Effector CD4-positive, alpha-beta T cell (primary cell): ENCODE results near the gene PNPLA2.

Experiments used
- DNase-seq: peaks from one replicate; pipeline ENCODE4 v3.0.0-alpha.2; 2020

PNPLA2 gene

DNA sequence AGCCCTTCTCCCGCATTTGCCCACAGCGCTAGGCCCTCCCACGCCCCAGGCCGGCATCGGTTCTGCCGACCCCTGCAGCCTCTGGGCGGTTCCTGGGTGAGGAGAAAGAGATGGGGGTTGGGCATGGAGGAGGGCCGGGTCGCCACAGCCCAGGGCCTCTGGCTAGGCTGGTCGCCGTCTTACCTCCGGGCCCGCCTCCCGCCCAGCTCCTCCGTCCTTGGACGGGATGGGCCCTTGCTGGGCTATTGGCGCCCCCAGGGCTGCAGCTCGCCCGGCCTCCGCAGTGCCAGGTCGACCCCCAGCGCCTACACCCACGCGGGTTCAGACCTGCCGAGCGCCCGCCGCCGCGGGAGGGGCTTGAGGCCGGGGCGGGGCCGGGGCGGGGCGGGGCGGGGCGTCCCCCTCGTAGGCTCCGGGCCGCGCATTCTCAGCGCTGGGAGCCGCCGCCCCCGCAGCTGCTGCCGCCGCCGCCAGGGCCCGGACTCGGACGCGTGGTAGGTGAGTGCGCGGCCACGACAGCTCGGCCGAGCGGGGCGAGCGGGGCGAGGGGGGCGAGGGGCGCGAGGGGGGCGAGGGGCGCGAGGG is 13.9 kb downstream of the PNPLA2 start, which contains the start of gene CD151:
Gene CD151, plus strand, starts transcription at position 424 of the 585 bp plus-strand sequence. CDS start 3,118 bp downstream, outside the sequence.
- DNase-seq, result peak; percentile 29

DNA sequence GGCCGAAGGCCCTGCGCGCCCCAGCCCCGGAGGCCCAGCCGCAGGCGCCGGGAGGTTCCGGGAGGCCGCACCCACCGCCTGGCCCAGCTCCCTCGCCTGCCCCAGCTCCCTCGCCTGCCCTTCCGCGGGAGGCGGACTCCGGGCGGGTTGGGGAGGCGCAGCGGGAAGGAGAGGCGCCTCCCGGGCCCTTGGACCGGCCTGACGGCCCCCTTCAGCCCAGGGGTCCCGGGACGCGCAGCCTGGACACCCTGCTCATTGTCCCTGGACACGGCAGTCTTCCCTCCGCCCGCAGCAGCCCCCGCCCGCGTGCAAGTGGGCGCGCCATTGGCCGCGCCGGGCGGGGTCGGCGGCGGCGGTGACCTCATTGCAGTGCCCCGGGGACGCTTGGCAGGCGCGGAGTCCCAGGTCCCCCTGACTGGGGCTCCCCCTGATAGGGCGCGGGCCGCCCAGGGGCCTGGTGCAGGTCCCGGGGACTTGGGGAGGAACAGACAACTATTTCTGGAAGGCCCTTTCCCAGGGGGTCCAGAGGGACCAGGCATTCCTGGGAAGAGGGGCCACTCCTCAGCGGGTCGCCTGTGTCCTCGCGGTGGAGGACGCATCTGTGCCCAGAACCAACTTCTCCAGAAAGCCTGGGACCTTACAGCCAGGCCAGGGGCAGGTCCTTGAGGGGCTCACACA is 14.5 kb downstream of the PNPLA2 start:
- peak; percentile 24 for DNase-seq

DNA sequence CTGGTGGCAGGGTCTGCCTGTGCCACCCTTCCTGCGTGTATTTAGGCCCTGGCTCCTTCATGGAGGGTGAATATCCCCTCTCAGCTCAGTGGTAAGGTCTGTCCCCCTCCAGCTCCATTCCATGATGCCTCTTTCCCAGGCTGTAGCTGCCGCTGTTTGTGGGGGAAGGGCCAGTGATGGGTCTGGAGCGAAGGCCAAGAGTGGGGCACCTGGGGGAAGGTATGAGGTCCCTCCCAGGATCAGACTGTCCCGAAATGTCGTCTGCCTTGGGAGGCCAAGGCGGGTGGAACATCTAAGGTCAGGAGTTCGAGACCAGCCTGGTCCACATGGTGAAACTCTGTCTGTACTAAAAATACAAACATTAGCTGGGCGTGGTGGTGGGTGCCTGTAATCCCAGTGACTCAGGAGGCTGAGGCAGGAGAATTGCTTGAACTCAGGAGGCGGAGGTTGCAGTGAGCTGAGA is 15.2 kb downstream of the PNPLA2 start:
- no peak for DNase-seq

DNA sequence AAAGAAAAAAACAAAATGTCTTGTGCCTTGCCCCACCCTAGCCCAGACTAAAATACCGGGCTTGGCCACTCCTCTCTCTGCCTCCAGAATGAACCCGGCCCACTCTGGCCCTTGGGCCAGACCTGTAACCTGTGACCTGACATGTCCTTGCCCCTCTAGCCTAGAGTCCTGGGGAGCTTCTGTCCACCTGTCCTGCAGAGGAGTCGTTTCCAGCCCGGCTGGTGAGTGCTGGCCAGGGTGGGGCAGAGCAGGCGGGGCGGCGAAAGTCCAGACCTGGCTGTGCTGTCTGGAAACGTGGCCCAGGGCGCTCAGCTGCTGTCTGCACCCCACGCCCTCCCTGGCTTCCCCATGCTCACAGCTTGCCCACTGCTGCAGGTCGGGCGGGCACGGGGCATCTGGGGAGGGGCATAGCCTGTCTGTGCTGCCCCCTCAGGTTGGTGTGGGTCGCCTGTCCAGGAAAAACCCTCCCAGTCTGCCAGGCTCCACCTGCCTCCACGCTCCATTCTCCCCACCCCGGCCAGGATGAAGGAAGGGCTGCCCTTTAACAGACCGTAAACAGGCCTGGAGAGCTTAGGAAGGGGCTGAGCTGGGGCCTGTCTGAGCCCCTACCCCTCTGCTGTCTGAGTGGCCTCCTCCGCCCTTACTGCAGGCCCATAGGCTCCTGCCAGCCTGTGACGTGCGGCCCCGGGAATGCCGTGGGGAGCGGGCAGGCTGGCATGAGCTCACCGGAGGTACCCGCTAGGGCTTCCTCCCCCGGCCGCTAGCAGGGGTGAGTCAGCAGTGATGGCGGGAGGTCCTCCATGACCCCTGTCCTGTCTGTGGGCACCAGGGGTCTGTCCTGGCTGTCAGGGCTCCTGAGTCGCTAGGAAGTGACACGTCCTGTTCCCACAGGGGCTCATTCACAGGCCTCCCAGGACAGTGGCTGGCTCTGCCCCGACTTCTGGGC is 15.9 kb downstream of the PNPLA2 start:
- DNase-seq, result no peak

DNA sequence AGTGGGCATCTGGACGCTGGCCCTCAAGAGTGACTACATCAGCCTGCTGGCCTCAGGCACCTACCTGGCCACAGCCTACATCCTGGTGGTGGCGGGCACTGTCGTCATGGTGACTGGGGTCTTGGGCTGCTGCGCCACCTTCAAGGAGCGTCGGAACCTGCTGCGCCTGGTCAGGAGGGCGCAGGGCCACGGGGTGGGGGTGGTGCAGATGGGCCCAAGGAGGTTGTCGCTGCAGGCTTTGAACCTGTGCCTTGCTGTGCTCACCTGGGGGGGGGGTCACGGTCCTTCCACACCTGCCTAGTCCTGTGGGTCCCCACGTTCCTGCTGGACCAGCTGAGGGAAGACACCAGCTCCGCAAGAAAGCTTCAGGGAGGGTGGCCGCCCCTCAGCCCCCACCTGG is 17.6 kb downstream of the PNPLA2 start:
- DNase-seq, result no peak

DNA sequence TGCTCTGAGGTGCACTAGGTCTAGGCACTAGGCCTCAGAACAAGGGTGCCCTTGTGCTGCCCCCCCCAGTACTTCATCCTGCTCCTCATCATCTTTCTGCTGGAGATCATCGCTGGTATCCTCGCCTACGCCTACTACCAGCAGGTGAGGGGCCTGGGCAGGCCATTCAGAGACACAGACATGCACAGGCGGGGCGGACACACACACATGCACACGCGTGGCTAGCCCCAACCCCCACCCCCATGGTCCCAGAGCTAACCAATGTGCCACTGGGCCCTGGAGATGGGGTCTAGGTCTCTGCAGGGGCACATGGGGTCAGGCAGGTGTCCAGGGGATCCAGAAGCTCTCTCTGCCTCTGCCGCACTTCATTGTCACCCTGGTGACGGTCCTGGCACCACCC is 18.0 kb downstream of the PNPLA2 start:
- DNase-seq, result no peak

DNA sequence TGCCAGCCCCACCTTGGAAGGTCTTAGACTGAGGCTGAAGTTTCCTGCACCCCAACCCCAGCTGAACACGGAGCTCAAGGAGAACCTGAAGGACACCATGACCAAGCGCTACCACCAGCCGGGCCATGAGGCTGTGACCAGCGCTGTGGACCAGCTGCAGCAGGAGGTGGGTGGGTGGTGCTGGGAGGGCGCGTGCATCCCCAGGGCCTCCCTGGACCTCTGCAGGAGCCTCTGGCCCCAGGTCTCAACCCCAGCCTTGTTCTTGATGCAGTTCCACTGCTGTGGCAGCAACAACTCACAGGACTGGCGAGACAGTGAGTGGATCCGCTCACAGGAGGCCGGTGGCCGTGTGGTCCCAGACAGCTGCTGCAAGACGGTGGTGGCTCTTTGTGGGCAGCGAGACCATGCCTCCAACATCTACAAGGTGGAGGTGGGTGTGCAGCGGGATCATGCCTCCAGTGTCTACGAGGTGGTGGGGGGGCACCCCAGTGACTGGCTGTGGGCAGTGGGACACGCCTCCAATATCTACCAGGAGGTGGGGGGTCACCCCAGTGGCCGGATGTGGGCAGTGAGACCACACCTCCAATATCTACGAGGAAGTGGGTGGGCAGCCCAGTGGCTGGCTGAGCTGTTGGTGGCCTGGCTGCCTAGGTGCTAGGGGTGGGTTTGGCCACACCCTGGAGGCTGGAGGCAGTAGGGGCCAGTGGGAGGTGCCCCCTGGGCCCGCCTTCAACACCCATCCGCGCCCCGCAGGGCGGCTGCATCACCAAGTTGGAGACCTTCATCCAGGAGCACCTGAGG is 18.7 kb downstream of the PNPLA2 start:
- DNase-seq, result no peak

DNA sequence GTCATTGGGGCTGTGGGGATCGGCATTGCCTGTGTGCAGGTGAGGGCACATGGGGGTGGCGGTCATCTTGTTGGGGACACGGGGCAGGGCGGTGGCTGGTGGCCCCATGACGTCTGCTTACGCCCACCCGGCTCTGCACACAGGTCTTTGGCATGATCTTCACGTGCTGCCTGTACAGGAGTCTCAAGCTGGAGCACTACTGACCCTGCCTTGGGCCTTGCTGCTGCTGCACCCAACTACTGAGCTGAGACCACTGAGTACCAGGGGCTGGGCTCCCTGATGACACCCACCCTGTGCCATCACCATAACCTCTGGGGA is 19.2 kb downstream of the PNPLA2 start:
- no peak for DNase-seq

DNA sequence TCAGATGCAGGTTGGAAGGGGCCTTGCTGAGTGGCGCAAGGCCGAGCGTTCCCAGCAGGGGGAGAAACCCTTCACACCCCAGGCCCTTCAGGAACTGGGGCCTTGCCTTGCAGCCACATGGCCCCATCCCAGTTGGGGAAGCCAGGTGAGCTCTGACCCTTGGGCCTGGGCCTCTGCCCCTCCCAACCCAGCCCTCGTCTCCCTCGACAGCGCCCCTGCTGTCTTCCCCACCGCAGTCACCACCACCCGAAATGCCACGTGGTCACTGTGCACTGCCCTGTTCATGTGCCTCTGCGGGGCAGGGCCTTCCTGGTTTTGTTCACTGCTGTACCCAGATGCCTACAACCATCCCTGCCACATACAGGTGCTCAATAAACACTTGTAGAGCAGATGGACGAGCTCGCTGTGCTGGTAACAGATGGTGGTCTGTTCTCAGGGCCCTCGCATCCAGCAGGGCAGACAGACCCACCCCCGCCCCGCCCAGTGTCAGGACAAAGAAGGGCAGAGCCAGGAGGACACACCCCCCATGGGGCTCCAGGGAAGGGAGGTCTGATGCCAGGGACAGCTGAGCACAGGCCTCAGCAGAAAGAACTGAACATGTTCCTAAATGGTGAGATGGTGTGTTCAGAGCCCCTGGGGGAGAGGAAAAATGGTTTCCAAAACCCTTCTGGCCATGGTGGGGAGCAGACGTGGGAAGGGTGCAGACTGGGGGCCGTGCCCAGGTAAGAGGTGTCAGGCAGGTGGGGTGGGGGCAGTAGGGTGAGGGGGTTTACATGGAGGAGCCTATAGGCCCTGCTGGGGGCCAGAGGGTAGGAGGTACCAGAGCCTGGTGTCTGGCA is 19.9 kb downstream of the PNPLA2 start:
- DNase-seq, result no peak

DNA sequence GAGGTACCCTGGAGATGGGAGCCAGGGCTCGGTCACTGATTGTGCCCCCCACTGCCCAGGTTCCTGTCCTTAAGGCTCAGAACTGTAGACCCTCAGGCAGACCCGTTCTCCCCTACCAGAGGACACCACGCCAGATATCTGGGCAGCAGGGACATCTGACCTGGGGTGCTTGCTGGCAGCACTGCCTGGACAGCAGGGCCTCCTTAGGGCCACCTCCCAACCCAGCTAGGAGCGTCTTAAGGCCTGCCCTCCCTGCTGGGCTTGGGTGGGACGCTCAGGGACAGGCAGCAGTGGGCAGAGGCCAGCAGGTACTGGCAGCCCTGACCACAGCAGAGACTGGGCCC is 20.5 kb downstream of the PNPLA2 start:
- DNase-seq, result no peak

DNA sequence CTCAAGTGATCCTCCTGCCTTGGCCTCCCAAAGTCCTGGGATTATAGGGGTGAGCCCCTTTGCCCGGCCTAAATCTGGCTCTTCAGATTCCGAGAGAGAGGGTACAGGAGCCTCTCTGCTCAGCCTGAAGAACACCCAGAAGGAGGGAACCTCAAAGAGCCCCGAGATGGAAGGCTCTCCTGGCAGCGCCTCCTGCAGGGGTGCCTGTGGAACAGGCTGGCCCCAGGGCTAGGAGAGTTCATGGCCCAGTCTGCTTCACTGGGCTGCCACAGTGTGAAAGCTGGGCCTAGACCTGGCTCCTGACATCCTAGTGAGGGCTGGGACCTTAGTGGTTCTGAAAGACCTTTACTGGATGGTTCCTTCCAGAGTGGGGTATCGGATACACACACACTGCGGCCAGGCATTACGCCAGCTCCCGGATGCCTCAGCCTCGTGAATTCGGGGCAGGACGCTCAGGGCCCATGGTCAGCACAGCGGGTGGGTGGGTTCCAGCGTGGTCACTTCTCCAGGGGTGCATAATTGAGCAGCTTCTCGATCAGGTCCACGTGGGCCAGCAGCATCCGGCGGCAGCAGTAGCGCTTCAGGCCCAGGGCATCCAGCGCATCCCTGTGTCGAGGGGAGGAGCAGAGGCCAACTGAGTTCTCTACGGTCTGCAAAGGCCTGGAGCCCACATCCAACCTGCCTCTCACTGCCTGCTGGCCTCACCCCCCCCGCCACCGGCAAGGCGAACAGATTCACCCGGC is 21.3 kb downstream of the PNPLA2 start:
- no peak for DNase-seq

DNA sequence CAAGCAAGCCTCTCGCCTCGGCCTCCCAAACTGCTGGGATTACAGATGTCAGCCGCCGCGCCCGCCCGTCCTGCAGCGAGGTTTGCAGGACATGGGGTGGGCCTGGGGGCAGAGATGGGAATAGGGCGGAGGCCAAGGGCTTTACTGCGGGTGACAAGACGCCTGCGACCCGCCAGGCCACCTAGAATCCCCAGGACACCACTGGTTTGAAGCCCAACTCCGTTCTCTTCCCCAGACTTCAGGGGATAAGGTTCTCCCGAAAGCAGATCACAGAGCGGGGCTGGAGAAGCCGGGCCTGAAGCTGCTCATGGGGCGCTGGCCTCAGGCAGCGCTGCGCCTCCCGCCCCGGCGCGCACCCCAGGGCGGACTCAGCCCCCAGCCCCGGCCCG is 23.3 kb downstream of the PNPLA2 start:
- DNase-seq, result no peak

DNA sequence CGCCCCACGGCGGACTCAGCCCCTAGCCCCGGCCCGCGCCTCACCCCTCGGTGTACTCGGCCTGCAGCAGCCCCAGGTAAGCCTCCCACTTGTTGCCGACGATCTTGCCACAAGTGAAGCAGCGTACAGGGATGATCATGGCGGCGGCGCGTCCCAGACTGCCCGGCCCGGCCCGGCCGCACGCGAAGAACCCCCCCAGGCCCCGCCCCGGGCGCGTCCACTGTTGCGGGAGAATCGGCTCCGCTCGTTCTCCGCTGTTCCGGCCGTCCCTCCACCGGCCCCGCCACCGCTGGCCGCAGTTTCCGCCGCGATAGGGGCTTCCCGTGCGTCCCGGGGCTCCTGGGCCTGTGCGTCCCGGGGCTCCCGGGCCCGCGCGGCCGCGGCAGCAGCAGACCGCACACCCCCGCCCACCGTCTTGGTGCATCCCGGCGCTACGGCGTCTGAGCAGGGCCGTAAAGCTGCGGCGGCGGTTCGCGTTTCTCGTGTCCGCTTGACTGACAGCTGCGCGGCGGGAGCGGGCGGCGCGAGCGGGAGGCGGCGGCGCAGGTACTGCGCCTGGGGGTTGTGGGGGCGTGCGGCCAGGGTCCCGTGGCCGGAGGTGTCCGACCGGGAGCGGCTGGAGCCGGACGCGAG is 23.8 kb downstream of the PNPLA2 start, which contains the start of the genes POLR2L and TSPAN4:
Gene POLR2L, minus strand, starts transcription at position 160 of the 633 bp plus-strand sequence. Its CDS starts 21 bp downstream, at position 139.
Gene TSPAN4, plus strand, starts transcription at position 483 of the 633 bp plus-strand sequence. CDS start 7,453 bp downstream, outside the sequence.
- DNase-seq, result peak; percentile 83

DNA sequence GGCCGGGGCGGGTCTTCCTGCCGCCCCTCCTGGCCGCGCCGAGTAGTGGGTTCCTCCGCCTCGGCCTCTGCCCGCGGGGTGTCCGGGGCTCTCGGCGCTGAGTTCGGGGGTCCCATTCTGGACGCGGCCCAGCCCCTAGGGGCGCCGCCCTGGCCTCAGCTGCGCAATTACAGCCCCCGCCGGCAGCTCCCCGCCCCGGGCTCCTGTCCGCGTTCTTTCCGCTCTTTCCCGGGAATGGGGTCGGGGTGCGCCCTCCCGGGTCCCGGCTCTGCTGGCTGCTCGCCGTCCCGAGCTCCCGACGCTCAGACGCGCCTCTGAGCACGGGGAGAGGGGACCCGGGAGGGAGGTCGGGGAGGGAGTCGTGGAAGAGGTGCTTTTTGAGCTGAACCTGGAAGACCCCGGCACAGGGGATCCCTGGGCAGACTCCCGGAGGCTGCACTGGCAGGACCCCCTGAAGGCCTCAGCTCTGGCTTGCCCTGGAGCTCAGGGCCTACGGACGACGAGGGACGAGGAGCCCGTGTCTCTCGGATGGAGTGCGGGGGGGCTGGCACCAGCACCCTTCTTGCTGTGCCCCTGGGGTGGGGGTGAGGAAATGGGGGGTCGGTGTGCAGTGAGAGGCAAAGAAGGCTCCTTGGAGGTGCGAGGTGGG is 24.5 kb downstream of the PNPLA2 start:
- DNase-seq, result no peak

DNA sequence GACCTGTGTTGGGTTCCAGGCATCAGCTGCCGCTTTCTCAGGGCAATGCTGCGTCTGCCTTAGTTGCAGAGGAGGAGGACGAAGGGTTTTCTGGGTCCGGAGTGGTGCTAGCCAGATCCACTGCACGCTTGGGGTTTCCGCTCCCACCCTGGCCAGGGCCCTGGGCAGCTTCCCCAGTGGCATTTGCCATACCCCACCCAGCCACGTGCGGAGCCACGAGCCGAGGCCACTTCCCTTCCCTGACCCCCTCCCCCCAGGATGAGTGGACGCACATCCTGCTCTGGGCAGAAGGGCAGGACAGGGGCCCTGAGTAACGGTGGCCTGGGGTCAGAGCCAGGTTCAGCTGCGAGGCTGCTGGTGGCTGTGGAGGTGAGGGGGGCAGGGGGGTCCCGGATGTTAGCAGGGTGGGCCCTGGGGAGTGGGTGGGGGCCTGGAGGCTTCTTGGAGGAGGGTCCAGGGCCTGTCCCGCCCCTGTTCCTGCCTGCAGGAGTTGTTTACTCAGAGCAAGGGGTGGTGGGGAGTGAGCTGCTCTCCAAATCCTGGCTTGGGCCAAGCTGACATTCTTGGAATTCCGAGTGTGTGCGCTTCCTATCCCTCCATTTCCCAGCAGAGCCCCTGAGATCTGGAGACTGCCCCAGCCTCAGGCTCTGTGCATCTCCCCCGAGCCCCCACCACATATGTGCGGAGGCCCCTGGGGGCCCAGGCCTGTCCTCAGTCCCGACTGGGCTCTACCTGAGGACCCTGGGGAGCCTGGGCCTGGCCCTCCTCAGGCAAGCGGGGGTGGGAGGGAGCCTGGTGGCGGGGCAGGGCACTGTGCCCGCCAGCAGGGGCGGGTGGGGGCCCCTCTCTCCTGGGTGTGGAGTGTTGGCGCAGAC is 25.3 kb downstream of the PNPLA2 start:
- DNase-seq, result no peak

DNA sequence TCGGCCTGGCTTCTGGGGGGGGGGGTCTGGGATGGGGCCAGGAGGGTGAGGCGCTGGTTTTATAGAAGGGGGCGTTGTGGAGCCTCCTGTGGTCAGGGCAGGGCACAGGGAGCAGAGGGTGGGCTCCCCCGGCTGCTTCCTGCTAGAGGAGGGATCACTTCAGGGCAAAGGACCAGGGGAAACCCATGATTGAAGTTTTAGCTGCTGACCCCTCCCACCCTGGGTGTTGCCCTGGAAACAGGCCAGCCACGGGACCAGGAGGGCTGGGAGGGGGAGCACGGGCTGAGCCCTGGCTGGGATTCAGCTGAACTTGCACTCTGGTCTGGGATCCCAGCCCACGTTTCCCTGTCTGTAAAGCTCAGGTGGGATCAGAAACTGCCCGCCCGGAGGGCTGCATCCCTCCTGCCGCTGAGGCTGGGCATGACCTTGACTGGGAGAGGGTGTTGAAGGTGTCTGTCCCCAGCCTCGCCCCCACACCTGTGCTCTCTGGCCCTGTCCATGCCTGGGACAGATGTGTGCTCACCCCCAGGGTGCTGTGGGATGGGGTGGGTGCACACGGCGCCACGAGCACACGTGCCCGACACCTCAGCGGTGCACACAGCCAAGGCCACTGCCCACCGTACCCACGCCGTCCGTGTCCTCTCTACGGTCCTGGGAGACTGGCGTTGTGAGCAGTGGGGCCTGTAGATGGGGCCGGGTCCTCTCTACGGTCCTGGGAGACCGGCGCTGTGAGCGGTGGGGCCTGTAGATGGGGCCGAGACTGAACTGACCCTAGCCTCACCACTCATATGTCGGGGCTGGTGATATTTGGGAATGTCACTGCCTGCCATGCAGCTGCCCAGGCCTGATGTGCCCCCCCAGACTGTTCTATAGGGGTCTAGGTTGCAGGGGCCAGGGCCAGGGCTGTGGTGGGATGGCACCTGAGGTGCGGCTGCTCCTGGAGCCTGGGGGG is 26.3 kb downstream of the PNPLA2 start:
- no peak for DNase-seq

DNA sequence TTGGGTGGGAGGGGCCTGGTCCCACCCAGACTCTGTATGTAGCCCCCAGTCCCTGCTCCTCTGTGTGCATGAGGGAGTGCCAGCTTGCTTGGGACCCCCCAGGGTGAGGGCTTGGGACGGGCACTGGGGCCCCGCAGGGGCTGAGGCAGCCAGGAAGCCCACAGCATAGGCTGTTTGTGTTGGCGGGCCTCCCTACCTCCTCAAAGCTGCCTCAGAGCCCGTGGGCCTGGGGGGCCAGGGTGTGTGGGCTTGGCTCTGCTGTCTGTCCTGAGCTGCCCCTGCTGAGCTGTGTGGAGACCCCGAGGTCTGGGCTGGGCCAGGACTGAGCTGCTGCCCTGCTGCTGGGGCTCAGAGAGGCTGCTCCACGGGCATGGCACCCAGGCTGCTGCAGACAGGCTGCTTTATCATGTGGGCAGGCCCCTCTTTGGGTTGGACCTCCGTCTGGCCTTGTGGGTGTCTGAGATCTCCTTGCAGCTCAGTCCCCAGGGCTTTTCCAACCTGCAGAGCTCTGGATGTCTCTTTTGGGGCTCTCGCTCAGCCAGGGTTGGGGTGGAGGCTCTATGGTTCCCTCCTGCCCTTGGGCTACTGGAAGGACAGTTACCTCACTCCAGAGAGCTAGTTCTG is 27.3 kb downstream of the PNPLA2 start:
- DNase-seq, result no peak
